ENCODE results near the gene CDR2.
"Not testable (repeated sequence)": the region's sequence is repeated elsewhere in the genome, so short reads cannot be mapped to it uniquely, and the experiment has no call there.

The CDR2 gene

GRCh38 chr16:22374311-22375116, at the start of gene CDR2:
Gene CDR2 (minus strand): TSS chr16:22374619. CDS start chr16:22374309, 310 bp downstream.
- peak; percentile 100 for DNase-seq

- no peak for DNase-seq
These were observed 49.3 kb upstream of the CDR2 start for GRCh38 chr16:22423716-22424115.

- no peak for DNase-seq
These were observed 46.7 kb upstream of the CDR2 start for GRCh38 chr16:22421136-22421535.

- DNase-seq: no peak
These were observed 46.3 kb upstream of the CDR2 start for GRCh38 chr16:22420606-22421135.

GRCh38 chr16:22419908-22420307, 45.5 kb upstream of the CDR2 start:
- DNase-seq: no peak

- no peak for DNase-seq
These were observed 44.4 kb upstream of the CDR2 start for GRCh38 chr16:22418826-22419225.

- DNase-seq: not testable (repeated sequence)
These were observed 43.4 kb upstream of the CDR2 start for GRCh38 chr16:22417798-22418197.

- DNase-seq: no peak
These were observed 42.6 kb upstream of the CDR2 start for GRCh38 chr16:22417019-22417418.

- DNase-seq: no peak
These were observed 39.4 kb upstream of the CDR2 start for GRCh38 chr16:22413819-22414218.

- no peak for DNase-seq
These were observed 33.1 kb upstream of the CDR2 start for GRCh38 chr16:22407486-22407885.

- no peak for DNase-seq
These were observed 27.8 kb upstream of the CDR2 start for GRCh38 chr16:22402191-22402590.

- no peak for DNase-seq
These were observed 26.5 kb upstream of the CDR2 start for GRCh38 chr16:22400900-22401299.

- DNase-seq: no peak
These were observed 23.5 kb upstream of the CDR2 start for GRCh38 chr16:22397931-22398330.

- DNase-seq: no peak
These were observed 23.0 kb upstream of the CDR2 start for GRCh38 chr16:22397464-22397863.

GRCh38 chr16:22395960-22396359, 21.5 kb upstream of the CDR2 start:
- no peak for DNase-seq

- DNase-seq: no peak
These were observed 19.7 kb upstream of the CDR2 start for GRCh38 chr16:22394121-22394520.

GRCh38 chr16:22388101-22388644, 13.8 kb upstream of the CDR2 start:
- no peak for DNase-seq

- no peak for DNase-seq
These were observed 12.6 kb upstream of the CDR2 start for GRCh38 chr16:22386976-22387375.

GRCh38 chr16:22385196-22385595, 10.8 kb upstream of the CDR2 start:
- DNase-seq: no peak

GRCh38 chr16:22383827-22384226, 9.4 kb upstream of the CDR2 start:
- DNase-seq: no peak

- DNase-seq: no peak
These were observed 7.0 kb upstream of the CDR2 start for GRCh38 chr16:22381392-22381791.

- DNase-seq: no peak
These were observed 6.1 kb upstream of the CDR2 start for GRCh38 chr16:22380529-22380928.

GRCh38 chr16:22379656-22380055, 5.2 kb upstream of the CDR2 start:
- DNase-seq: no peak

GRCh38 chr16:22375963-22376640, 1.7 kb upstream of the CDR2 start:
- DNase-seq: no peak

All from RPMI8226 (cell line).